ENCODE data around the gene ARIH2. TPM values are rescaled to one million over a fixed set of nuclear protein-coding genes. Genes with fewer than 3 reads are reported as not detected.
"Not testable (repeated sequence)": the region's sequence is repeated elsewhere in the genome, so short reads cannot be mapped to it uniquely, and the experiment has no call there.

Gene ARIH2
- polyA plus RNA-seq, 3 donors = 24.7 to 49.6 (median 48.2) TPM

- no peak overlapping the region for H3K27ac ChIP-seq (ENCODE audit: low read depth, low read length)
- WGBS, 3 donors = 3 to 8% (median 6%) methylated on average over 40 of the region's 40 CpGs
Observed at GRCh38 chr3:48990636-48991469, 72.2 kb downstream of the ARIH2 start.

DNA sequence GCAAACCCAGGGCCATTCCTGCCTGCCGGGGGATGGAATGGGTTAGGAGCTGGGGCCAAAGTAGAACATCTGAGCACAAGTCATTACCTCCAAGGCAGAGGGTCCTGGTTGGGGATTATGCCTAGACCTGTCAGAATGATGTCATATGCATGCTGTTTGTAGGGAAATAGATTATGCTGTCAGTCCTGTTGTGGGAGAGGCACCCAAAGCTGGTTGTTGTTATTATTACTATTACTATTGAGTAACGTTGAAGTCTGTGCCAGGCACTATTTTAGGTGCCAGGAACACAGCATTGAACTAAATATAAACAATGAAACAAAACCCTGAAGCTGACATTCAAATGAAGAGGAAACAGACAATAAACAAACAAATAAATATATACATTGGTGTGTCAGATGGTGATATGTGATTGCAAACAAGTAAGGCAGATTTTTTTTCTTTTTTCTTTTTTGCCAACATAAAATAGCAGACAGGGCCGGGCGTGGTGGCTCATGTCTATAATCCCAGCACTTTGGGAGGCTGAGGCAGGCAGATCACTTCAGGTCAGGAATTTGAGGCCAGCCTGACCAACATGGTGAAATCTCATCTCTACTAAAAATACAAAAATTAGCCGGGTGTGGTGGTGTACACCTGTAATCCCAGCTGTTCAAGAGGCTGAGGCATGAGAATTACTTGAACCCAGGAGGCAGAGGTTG, 73.4 kb downstream of the ARIH2 start:
- H3K27ac ChIP-seq (ENCODE audit: low read depth, low read length) = no peak overlapping the region

DNA sequence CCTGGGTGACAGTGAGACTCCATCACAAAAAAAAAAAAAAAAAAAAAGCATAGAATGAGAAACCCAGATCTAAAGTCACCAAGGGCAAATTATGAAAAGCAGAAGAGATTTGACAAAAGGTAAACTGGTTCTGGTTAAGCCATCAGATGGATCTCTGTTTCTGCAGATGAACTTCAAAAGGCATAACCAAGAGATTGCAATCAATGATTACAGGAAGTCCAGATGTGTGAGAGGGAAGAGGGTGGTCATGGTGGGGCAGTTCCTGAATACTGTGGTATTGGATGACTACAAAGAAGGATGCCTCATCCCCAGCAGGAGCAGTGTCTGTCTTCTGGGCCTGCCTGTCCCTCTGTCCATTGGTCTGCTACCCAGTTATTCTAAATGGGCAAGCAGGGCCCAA, 75.2 kb downstream of the ARIH2 start:
- no peak overlapping the region for H3K27ac ChIP-seq (ENCODE audit: low read depth, low read length)

More for the DNA sequence above, 73.4 kb downstream of the ARIH2 start:
- 72 to 79% (median 75%) methylated on average over 5 of the region's 5 CpGs for WGBS, 3 donors

- no peak overlapping the region for H3K27ac ChIP-seq (ENCODE audit: low read depth, low read length)
- WGBS, 3 donors = 92 to 97% (median 94%) methylated on average over 8 of the region's 8 CpGs
Observed at GRCh38 chr3:48996640-48997039, 78.0 kb downstream of the ARIH2 start.

DNA sequence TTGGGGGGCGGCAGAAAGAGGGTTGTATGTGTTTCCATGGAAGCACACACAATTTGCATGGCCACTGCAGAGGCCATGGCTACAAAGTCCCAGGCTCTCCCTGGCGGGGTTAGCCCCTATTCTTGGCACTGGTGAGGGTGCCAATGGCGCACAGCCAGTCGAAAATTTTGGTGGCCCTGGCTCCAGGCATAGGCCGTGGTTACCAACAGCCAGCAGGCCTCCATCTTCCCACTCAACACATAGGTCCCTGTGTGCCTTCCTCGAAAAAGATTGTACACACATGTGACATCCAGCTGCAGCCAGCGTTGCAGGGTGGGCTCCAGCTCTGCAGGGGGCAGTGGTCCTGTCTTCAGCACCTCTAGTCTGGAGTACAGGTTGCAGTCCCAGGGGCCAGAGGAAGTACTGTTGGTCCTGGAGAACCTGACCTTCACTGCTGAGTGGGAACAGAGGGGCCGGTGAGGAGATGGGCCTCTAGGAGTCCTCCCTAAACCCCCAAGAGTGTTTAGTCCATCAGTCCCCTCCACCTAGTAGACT, 78.5 kb downstream of the ARIH2 start:
- WGBS, 3 donors = 86 to 88% (median 86%) methylated on average over 8 of the region's 8 CpGs
- no peak overlapping the region for H3K27ac ChIP-seq (ENCODE audit: low read depth, low read length)

- H3K27ac ChIP-seq (ENCODE audit: low read depth, low read length) = no peak overlapping the region
- WGBS, 3 donors = 77 to 84% (median 81%) methylated on average over 20 of the region's 20 CpGs
Observed at GRCh38 chr3:48997714-48998637, 79.3 kb downstream of the ARIH2 start.

GRCh38 chr3:48999085-48999858, 80.6 kb downstream of the ARIH2 start:
- 67 to 88% (median 86%) methylated on average over 8 of the region's 8 CpGs for WGBS, 3 donors
- H3K27ac ChIP-seq (ENCODE audit: low read depth, low read length) = no peak overlapping the region

DNA sequence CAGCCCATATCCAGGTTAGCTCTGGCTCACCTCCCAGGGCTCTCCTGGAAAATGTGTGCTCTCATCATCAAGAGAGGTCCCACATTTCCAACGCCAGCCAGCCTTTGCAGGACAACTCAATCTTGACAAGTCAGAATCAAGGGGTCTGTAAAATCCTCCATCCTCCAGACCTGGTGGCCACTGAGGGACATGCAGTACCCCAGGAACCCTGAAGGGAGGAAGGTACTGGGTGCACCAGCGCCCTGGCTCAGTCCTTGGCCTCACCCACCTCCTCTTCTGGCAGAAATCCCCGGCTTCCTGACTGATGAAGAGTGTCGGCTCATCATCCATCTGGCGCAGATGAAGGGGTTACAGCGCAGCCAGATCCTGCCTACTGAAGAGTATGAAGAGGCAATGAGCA, 82.5 kb downstream of the ARIH2 start:
- 87 to 96% (median 89%) methylated on average over 6 of the region's 6 CpGs for WGBS, 3 donors
- H3K27ac ChIP-seq (ENCODE audit: low read depth, low read length) = no peak overlapping the region

GRCh38 chr3:49004352-49005302, 86.0 kb downstream of the ARIH2 start:
- H3K27ac ChIP-seq (ENCODE audit: low read depth, low read length) = no peak overlapping the region
- WGBS, 3 donors = 87 to 89% (median 88%) methylated on average over 16 of the region's 16 CpGs

DNA sequence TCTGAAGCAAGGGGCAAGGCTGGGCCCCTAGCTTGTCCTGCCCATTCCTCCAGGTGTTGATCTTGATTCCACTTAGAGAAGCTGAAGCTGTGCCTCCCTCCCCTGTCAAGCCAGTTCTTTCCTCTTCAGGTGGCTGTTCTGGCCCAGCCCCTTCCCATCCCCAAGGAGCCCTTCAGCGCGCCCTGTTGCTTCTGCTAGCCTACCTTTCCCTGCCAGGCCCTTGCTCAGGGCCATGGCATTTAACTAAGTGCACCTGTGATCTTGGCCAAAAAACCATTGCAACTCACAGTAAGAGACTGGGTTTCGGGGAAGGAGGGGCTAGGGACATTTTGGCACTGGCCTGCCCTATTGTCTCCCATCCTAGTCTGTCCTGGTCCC, 86.7 kb downstream of the ARIH2 start:
- 93 to 100% (median 98%) methylated on average over 3 of the region's 3 CpGs for WGBS, 3 donors

GRCh38 chr3:49005998-49006397, 87.4 kb downstream of the ARIH2 start:
- WGBS, 3 donors = 93 to 98% (median 97%) methylated on average over 5 of the region's 5 CpGs
- H3K27ac ChIP-seq (ENCODE audit: low read depth, low read length) = no peak overlapping the region

More for the DNA sequence above, 86.7 kb downstream of the ARIH2 start:
- no peak overlapping the region for H3K27ac ChIP-seq (ENCODE audit: low read depth, low read length)

- H3K27ac ChIP-seq (ENCODE audit: low read depth, low read length) = no peak overlapping the region
- WGBS, 3 donors = 2 to 5% (median 3%) methylated on average over 32 of the region's 32 CpGs
Observed at GRCh38 chr3:49006408-49007067, 87.9 kb downstream of the ARIH2 start.

DNA sequence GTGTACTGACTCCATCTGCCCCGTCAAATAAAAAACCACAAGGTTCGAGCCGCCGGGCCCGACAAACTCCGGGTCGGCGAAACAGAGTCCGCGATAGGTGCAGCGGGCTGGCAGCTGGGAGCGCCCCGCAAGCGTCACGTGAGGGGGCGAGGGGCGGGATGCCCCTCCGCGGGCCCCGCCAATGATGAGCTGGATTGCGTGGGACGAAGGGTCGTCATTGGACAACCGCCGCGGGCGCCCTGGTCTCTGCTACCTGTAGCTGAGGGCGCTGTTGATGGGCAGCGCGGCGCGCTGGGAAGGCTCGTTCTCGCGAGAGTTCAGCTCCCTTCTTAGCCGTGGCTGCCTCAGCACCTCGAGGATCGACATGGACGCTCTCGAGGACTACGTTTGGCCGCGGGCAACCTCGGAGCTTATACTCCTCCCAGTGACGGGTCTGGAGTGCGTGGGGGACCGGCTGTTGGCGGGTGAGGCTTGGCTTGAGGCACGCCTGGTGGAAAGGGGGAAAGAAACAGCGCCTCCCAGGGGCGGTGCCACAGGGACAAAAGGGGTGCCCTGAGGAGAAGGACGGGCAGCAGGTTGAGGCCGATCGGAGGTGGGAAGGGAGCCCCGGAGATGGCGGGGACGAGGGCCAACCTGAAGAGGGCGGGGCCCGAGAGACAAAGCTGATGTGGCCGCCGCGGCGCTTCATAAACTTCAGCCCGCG, 88.6 kb downstream of the ARIH2 start, which contains the start of gene WDR6:
Gene WDR6 (plus strand): TSS at position 324 of the 703 bp plus-strand sequence. CDS start 41 bp downstream, at position 365.
- WGBS, 3 donors = 0 to 1% (median 1%) methylated on average over 61 to 65 of the region's 65 CpGs
- H3K27ac ChIP-seq (ENCODE audit: low read depth, low read length) = peak within 1 kb of the TSS; percentile 58

GRCh38 chr3:49007771-49008528, 89.3 kb downstream of the ARIH2 start:
- H3K27ac ChIP-seq (ENCODE audit: low read depth, low read length) = peak overlapping the region; percentile 58
- 13 to 19% (median 14%) methylated on average over 30 to 41 of the region's 41 CpGs for WGBS, 3 donors

GRCh38 chr3:49008627-49009026, 90.0 kb downstream of the ARIH2 start:
- 75 to 90% (median 89%) methylated on average over 5 of the region's 5 CpGs for WGBS, 3 donors
- not testable (repeated sequence) for H3K27ac ChIP-seq (ENCODE audit: low read depth, low read length)

All from adipose tissue (tissue), 3 donors.